Measurements from ENCODE around the gene ZNF653. TPM values are rescaled to one million over a fixed set of nuclear protein-coding genes. Genes with fewer than 3 reads are reported as not detected.

Gene ZNF653
- total and polyA plus RNA-seq, 9 of the 15 experiments (the other 6 are each of a cell fraction or from before 2014, with no cell fraction given) = 1.6 to 8.0 (median 4.2) TPM; not detected in 2

GRCh38 chr19:11505504-11506100, at the start of gene ZNF653 (continued):
- TF ChIP-seq FOXO4 (CRISPR knock-in tag; IDR thresholded peaks at IDR 0.05) (no peak), NR1H2 (CRISPR knock-in tag; IDR thresholded peaks at IDR 0.05) (no peak), POLR2AphosphoS5 (IDR thresholded peaks at IDR 0.05; ENCODE audit: control insufficient read depth, insufficient read depth, low read depth, low read length) (peak; percentile 46), ILF3 (IDR thresholded peaks at IDR 0.05; ENCODE audit: borderline replicate concordance) (no peak; the same call in 1 of the 2 replicates), BRD4 (IDR thresholded peaks at IDR 0.05) (no peak), RAD21 (CRISPR knock-in tag; conservative IDR thresholded peaks at IDR 0.05 in 1 of 2, IDR thresholded peaks at IDR 0.05 in 1 of 2) (no peak), STAG1 (CRISPR knock-in tag; IDR thresholded peaks at IDR 0.05; ENCODE audit: borderline replicate concordance) (no peak), ZNF347 (CRISPR knock-in tag; IDR thresholded peaks at IDR 0.05; ENCODE audit: low read depth) (no peak), MAZ (CRISPR knock-in tag; conservative IDR thresholded peaks at IDR 0.05 in 1 of 2, IDR thresholded peaks at IDR 0.05 in 1 of 2) (peak; percentile 2 to 78; a peak in 3 of 4 replicates), NFE2L1 (tag; IDR thresholded peaks at IDR 0.05; ENCODE audit: borderline replicate concordance, low read depth) (no peak), TARDBP (IDR thresholded peaks at IDR 0.05) (no peak), ZC3H4 (CRISPR knock-in tag; IDR thresholded peaks at IDR 0.05; ENCODE audit: borderline replicate concordance) (no peak), ZNF41 (CRISPR knock-in tag; conservative IDR thresholded peaks at IDR 0.05) (no peak), NKRF (IDR thresholded peaks at IDR 0.05; ENCODE audit: borderline replicate concordance) (no peak), CBX2 (IDR thresholded peaks at IDR 0.05; ENCODE audit: insufficient read depth, low read length, poor library complexity, severe bottlenecking) (no peak)
- TF ChIP-seq, protein P1, sequence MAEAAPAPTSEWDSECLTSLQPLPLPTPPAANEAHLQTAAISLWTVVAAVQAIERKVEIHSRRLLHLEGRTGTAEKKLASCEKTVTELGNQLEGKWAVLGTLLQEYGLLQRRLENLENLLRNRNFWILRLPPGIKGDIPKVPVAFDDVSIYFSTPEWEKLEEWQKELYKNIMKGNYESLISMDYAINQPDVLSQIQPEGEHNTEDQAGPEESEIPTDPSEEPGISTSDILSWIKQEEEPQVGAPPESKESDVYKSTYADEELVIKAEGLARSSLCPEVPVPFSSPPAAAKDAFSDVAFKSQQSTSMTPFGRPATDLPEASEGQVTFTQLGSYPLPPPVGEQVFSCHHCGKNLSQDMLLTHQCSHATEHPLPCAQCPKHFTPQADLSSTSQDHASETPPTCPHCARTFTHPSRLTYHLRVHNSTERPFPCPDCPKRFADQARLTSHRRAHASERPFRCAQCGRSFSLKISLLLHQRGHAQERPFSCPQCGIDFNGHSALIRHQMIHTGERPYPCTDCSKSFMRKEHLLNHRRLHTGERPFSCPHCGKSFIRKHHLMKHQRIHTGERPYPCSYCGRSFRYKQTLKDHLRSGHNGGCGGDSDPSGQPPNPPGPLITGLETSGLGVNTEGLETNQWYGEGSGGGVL (CRISPR knock-in tag; IDR thresholded peaks at IDR 0.05) = no peak

Data from K562 (cell line).